ENCODE measurements around the gene PLAGL2.

The PLAGL2 gene

GRCh38 chr20:32230707-32231106 is 23.2 kb upstream of the PLAGL2 start:
- no peak for DNase-seq

- no peak for DNase-seq
These were observed 21.8 kb upstream of the PLAGL2 start for GRCh38 chr20:32229251-32229747.

- DNase-seq: no peak
These were observed 20.5 kb upstream of the PLAGL2 start for GRCh38 chr20:32227744-32228688.

GRCh38 chr20:32227306-32227705 is 19.8 kb upstream of the PLAGL2 start:
- no peak for DNase-seq

- no peak for DNase-seq
These were observed 18.8 kb upstream of the PLAGL2 start for GRCh38 chr20:32226391-32226790.

- no peak for DNase-seq
These were observed 16.9 kb upstream of the PLAGL2 start for GRCh38 chr20:32224463-32224862.

- DNase-seq: no peak
These were observed 10.8 kb upstream of the PLAGL2 start for GRCh38 chr20:32218156-32218900.

- no peak for DNase-seq
These were observed 8.9 kb upstream of the PLAGL2 start for GRCh38 chr20:32216179-32217142.

- DNase-seq: no peak
These were observed 8.2 kb upstream of the PLAGL2 start for GRCh38 chr20:32215729-32216128.

GRCh38 chr20:32215147-32215546 is 7.6 kb upstream of the PLAGL2 start:
- DNase-seq: no peak

GRCh38 chr20:32213870-32214269 is 6.3 kb upstream of the PLAGL2 start:
- no peak for DNase-seq

- no peak for DNase-seq
These were observed 2.5 kb upstream of the PLAGL2 start for GRCh38 chr20:32209850-32210605.

- DNase-seq: no peak
These were observed 1.1 kb upstream of the PLAGL2 start for GRCh38 chr20:32208499-32209154.

GRCh38 chr20:32206760-32207625 is 550 bp downstream of the PLAGL2 start:
- DNase-seq: no peak

GRCh38 chr20:32205843-32206759 is 1.4 kb downstream of the PLAGL2 start:
- DNase-seq: no peak

- no peak for DNase-seq
These were observed 2.3 kb downstream of the PLAGL2 start for GRCh38 chr20:32205110-32205842.

- no peak for DNase-seq
These were observed 3.1 kb downstream of the PLAGL2 start for GRCh38 chr20:32204205-32205109.
